Adrenal gland (tissue), 12 donors: ENCODE data around the gene EHMT1. TPM values are rescaled to one million over a fixed set of nuclear protein-coding genes. Genes with fewer than 3 reads are reported as not detected.

ENCODE experiments used
- DNase-seq, 7 donors: peaks; one replicate each; pipeline ENCODE4 v3.0.0-alpha.2; 2019 to 2020
- H3K27ac ChIP-seq, 5 donors: fragments of 200-600 bp; sonication (generic) in 4 of 5; 1 replicate in 3 of 5; 2 replicates in 2 of 5; pipeline versions ENCODE4 v1.5.1 to v1.8.0; 2016 to 2020; ENCODE audit warnings: mild to moderate bottlenecking in 1 of 5
- H3K27me3 ChIP-seq: fragments of 200-600 bp; 2 replicates; pipeline ENCODE4 v1.8.0; 2021
- H3K36me3 ChIP-seq, 2 donors: fragments of 200-600 bp; replicated peaks in 1 of 2; 1 replicate in 1 of 2; 2 replicates in 1 of 2; pipeline versions ENCODE4 v1.5.1 to v1.8.0; 2018 to 2022
- H3K4me1 ChIP-seq, 2 donors: fragments of 200-600 bp; replicated peaks in 1 of 2; 1 replicate in 1 of 2; 2 replicates in 1 of 2; pipeline versions ENCODE4 v1.5.1 to v1.8.0; 2018 to 2021
- H3K4me3 ChIP-seq, 4 donors: fragments of 200-600 bp; sonication (generic) in 3 of 4; one replicate each; pipeline ENCODE4 v1.5.1; 2016 to 2018
- H3K9me3 ChIP-seq, 3 donors: fragments of 200-600 bp; sonication (generic) in 1 of 3; replicated peaks in 1 of 3; 1 replicate in 2 of 3; 2 replicates in 1 of 3; pipeline versions ENCODE4 v1.5.1 to v1.8.0; 2016 to 2021
- CTCF ChIP-seq, 6 experiments: fragments of 450-650 bp in 4 of 6; fragments of 200-600 bp in 2 of 6; sonication (generic) in 1 of 6; IDR thresholded peaks; 1 replicate in 5 of 6; 2 replicates in 1 of 6; pipeline versions ENCODE4 v1.5.1 to v1.8.0; 2016 to 2021; ENCODE audit warnings: antibody characterized with exemption in 6 of 6, mild to moderate bottlenecking in 2 of 6, moderate library complexity in 1 of 6
- POLR2A ChIP-seq, 2 donors: fragments of 450-650 bp; IDR thresholded peaks; one replicate each; pipeline ENCODE4 v1.6.1; 2017; ENCODE audit warnings: antibody characterized with exemption in 2 of 2, mild to moderate bottlenecking in 2 of 2, moderate library complexity in 1 of 2
- WGBS, 4 donors: extraction: QIAGEN DNeasy Blood & Tissue Kit in 2 of 4; methylation state at CpG; one replicate each; pipeline versions ENCODE4 v1.1.5 to v1.1.7; 2013 to 2017; 5-methylcytosine and 5-hydroxymethylcytosine counted together
- intact Hi-C, 2 donors: fragments of 100-400 bp; cut with DNase I; formaldehyde crosslinking; loops; one replicate each; pipeline versions ENCODE4 v1.14.1 to v1.15.0; 2022 to 2023
- polyA plus RNA-seq, 3 donors: library from polyadenylated mRNA; stranded (reverse); fragments of 200-250 nt in 2 of 3; fragments of 350-450 nt in 1 of 3; fragmentation: Illumina TruSeq in 1 of 3; extraction: RNeasy Lipid Tissue Mini Kit (QIAGEN cat#74804) in 1 of 3; gene quantifications; one replicate each; pipeline ENCODE4 v1.2.3, GENCODE V29; 2013 to 2014
- total RNA-seq, 9 donors: library from RNA; depleted of rRNA in 4 of 9; stranded (reverse); fragments of >200 nt in 4 of 9; fragments of 120-200 nt in 1 of 9; fragmentation: NEBNext Ultra II Directional in 1 of 9; extraction: Animal tissue kit (Norgen Biotek cat#: 25700) in 1 of 9; gene quantifications; one replicate each; pipeline versions ENCODE4 v1.1.0 to v1.2.4, GENCODE V29; 2013 to 2023
- donor health status: healthy with polysubstance abuse.
- donor health status: Bipolar disorder and iron deficiency.
- donor health status: DM: yes; HTN: yes; CAD: no.
- donor health status: DM: no; HTN: no; CAD: no.
- donor health status: DM: no; HTN: no; CAD: no.
- donor health status: DM: yes; HTN: yes; CAD: no.

The EHMT1 gene
- total and polyA plus RNA-seq, 12 donors = 42.0 to 171 (median 71.0) TPM

GRCh38 chr9:137588311-137588710, 30.5 kb upstream of the EHMT1 start:
- intact Hi-C loops = no loop called here
- Histone ChIP-seq H3K9me3 (no peaks in the 10 kb centered on the region), H3K27ac (no peak overlapping the region), H3K4me1 (peaks cover 7 to 16% of the 10 kb centered on the region in 2 donors), H3K36me3 (peaks cover 0 to 29% of the 10 kb centered on the region in 2 donors), H3K27me3 (no peaks in the 10 kb centered on the region), H3K4me3 (no peak overlapping the region)
- TF ChIP-seq CTCF (IDR thresholded peaks at IDR 0.05) (no peak), POLR2A (IDR thresholded peaks at IDR 0.05) (no peak)
- DNase-seq = no peak
- 88 to 93% (median 91%) methylated on average over 6 to 13 of the region's 13 CpGs for WGBS, 4 donors

GRCh38 chr9:137588891-137589290, 29.9 kb upstream of the EHMT1 start:
- Histone ChIP-seq H3K27ac (no peak overlapping the region), H3K4me1 (peaks cover 7 to 16% of the 10 kb centered on the region in 2 donors), H3K4me3 (no peak overlapping the region), H3K27me3 (no peaks in the 10 kb centered on the region), H3K9me3 (no peaks in the 10 kb centered on the region), H3K36me3 (peaks cover 0 to 29% of the 10 kb centered on the region in 2 donors)
- intact Hi-C loops = no loop called here
- TF ChIP-seq CTCF (IDR thresholded peaks at IDR 0.05) (no peak), POLR2A (IDR thresholded peaks at IDR 0.05) (no peak)
- WGBS, 4 donors = 90 to 96% (median 92%) methylated on average over 2 to 6 of the region's 6 CpGs
- no peak for DNase-seq

- H3K27ac ChIP-seq = peak overlapping the region in 1 of 5 donors; percentile 83
- H3K4me3 ChIP-seq = peak overlapping the region in 3 of 4 donors; percentile 18 to 85 (median 40)
- H3K36me3 ChIP-seq = peaks cover 0 to 25% of the 10 kb centered on the region in 2 donors
- intact Hi-C loops = no loop called here
- H3K4me1 ChIP-seq = peaks cover 7 to 16% of the 10 kb centered on the region in 2 donors
- 8 to 100% (median 28%) methylated on average over 3 to 58 of the region's 58 CpGs for WGBS, 4 donors
- H3K27me3 ChIP-seq = no peaks in the 10 kb centered on the region
- no peak for TF ChIP-seq CTCF (IDR thresholded peaks at IDR 0.05)
- TF ChIP-seq POLR2A (IDR thresholded peaks at IDR 0.05) = no peak
- H3K9me3 ChIP-seq = no peaks in the 10 kb centered on the region
- peak in 1 of 7 donors; percentile 49 for DNase-seq
Observed at GRCh38 chr9:137589441-137590122, 29.2 kb upstream of the EHMT1 start.

GRCh38 chr9:137590123-137590468, 28.7 kb upstream of the EHMT1 start:
- 0 to 1% methylated on average over 39 to 60 of the region's 61 CpGs; no CpG with 5 or more reads in 2 of the 4 donors for WGBS, 4 donors
- H3K4me3 ChIP-seq = peak overlapping the region in 2 of 4 donors; percentile 18 to 85
- peaks cover 7 to 16% of the 10 kb centered on the region in 2 donors for H3K4me1 ChIP-seq
- H3K9me3 ChIP-seq = no peaks in the 10 kb centered on the region
- intact Hi-C loops = no loop called here
- peak overlapping the region in 1 of 5 donors; percentile 83 for H3K27ac ChIP-seq
- no peak for DNase-seq
- no peaks in the 10 kb centered on the region for H3K27me3 ChIP-seq
- TF ChIP-seq POLR2A (IDR thresholded peaks at IDR 0.05) (no peak), CTCF (IDR thresholded peaks at IDR 0.05) (no peak)
- H3K36me3 ChIP-seq = peaks cover 0 to 23% of the 10 kb centered on the region in 2 donors
